ENCODE results near the gene ZNF423. TPM values are rescaled to one million over a fixed set of nuclear protein-coding genes. Genes with fewer than 3 reads are reported as not detected.
"Not testable (repeated sequence)": the region's sequence is repeated elsewhere in the genome, so short reads cannot be mapped to it uniquely, and the experiment has no call there.

ZNF423 gene
- total RNA-seq, 2 experiments from 2014 or later = not detected

- H3K4me1 Mint-ChIP-seq (ENCODE audit: low read depth); H3K4me3 Mint-ChIP-seq; POLR2A ChIA-PET; DNase-seq; H3K36me3 Mint-ChIP-seq; CTCF ChIA-PET; H3K27ac Mint-ChIP-seq; intact Hi-C loops (cut with micrococcal nuclease); H3K9me3 Mint-ChIP-seq; H3K27me3 Mint-ChIP-seq: not testable (repeated sequence)
Measured at GRCh38 chr16:49677661-49678060, 178.3 kb downstream of the ZNF423 start.

- no peaks in the 10 kb centered on the region for H3K9me3 Mint-ChIP-seq
- DNase-seq = no peak
- ChIA-PET POLR2A (no interaction called here), CTCF (no interaction called here)
- no peak overlapping the region for H3K4me3 Mint-ChIP-seq
- intact Hi-C loops (cut with micrococcal nuclease) = no loop called here
- H3K27ac Mint-ChIP-seq = no peak overlapping the region
- no peaks in the 10 kb centered on the region for H3K36me3 Mint-ChIP-seq
- H3K4me1 Mint-ChIP-seq (ENCODE audit: low read depth) = no peaks in the 10 kb centered on the region
- no peaks in the 10 kb centered on the region for H3K27me3 Mint-ChIP-seq
Measured at GRCh38 chr16:49675413-49675812, 180.5 kb downstream of the ZNF423 start.

- POLR2A ChIA-PET = no interaction called here
- intact Hi-C loops (cut with micrococcal nuclease) = no loop called here
- no peaks in the 10 kb centered on the region for H3K9me3 Mint-ChIP-seq
- no peaks in the 10 kb centered on the region for H3K36me3 Mint-ChIP-seq
- H3K27me3 Mint-ChIP-seq = no peaks in the 10 kb centered on the region
- no peak for DNase-seq
- no peaks in the 10 kb centered on the region for H3K4me1 Mint-ChIP-seq (ENCODE audit: low read depth)
- CTCF ChIA-PET = no interaction called here
- no peak overlapping the region for H3K4me3 Mint-ChIP-seq
- H3K27ac Mint-ChIP-seq = no peak overlapping the region
Measured at GRCh38 chr16:49674990-49675389, 180.9 kb downstream of the ZNF423 start.

- no peaks in the 10 kb centered on the region for H3K36me3 Mint-ChIP-seq
- no peak for DNase-seq
- CTCF ChIA-PET = no interaction called here
- no peak overlapping the region for H3K4me3 Mint-ChIP-seq
- H3K27ac Mint-ChIP-seq = no peak overlapping the region
- H3K4me1 Mint-ChIP-seq (ENCODE audit: low read depth) = no peaks in the 10 kb centered on the region
- POLR2A ChIA-PET = no interaction called here
- H3K27me3 Mint-ChIP-seq = no peaks in the 10 kb centered on the region
- H3K9me3 Mint-ChIP-seq = no peaks in the 10 kb centered on the region
- intact Hi-C loops (cut with micrococcal nuclease) = no loop called here
Measured at GRCh38 chr16:49674351-49674851, 181.5 kb downstream of the ZNF423 start.

GRCh38 chr16:49673442-49673841, 182.5 kb downstream of the ZNF423 start:
- intact Hi-C loops (cut with micrococcal nuclease) = no loop called here
- no peak for DNase-seq
- H3K36me3 Mint-ChIP-seq = no peaks in the 10 kb centered on the region
- ChIA-PET POLR2A (no interaction called here), CTCF (no interaction called here)
- H3K27me3 Mint-ChIP-seq = no peaks in the 10 kb centered on the region
- no peak overlapping the region for H3K4me3 Mint-ChIP-seq
- no peaks in the 10 kb centered on the region for H3K9me3 Mint-ChIP-seq
- no peaks in the 10 kb centered on the region for H3K4me1 Mint-ChIP-seq (ENCODE audit: low read depth)
- H3K27ac Mint-ChIP-seq = no peak overlapping the region

GRCh38 chr16:49672753-49673152, 183.2 kb downstream of the ZNF423 start:
- no peaks in the 10 kb centered on the region for H3K36me3 Mint-ChIP-seq
- H3K27ac Mint-ChIP-seq = no peak overlapping the region
- intact Hi-C loops (cut with micrococcal nuclease) = no loop called here
- no peaks in the 10 kb centered on the region for H3K27me3 Mint-ChIP-seq
- no peaks in the 10 kb centered on the region for H3K9me3 Mint-ChIP-seq
- CTCF ChIA-PET = no interaction called here
- POLR2A ChIA-PET = no interaction called here
- no peak for DNase-seq
- H3K4me1 Mint-ChIP-seq (ENCODE audit: low read depth) = no peaks in the 10 kb centered on the region
- H3K4me3 Mint-ChIP-seq = no peak overlapping the region

GRCh38 chr16:49671333-49671732, 184.6 kb downstream of the ZNF423 start:
- H3K9me3 Mint-ChIP-seq = no peaks in the 10 kb centered on the region
- no peaks in the 10 kb centered on the region for H3K27me3 Mint-ChIP-seq
- DNase-seq = no peak
- H3K36me3 Mint-ChIP-seq = no peaks in the 10 kb centered on the region
- ChIA-PET POLR2A (no interaction called here), CTCF (no interaction called here)
- H3K4me1 Mint-ChIP-seq (ENCODE audit: low read depth) = no peaks in the 10 kb centered on the region
- no peak overlapping the region for H3K27ac Mint-ChIP-seq
- no peak overlapping the region for H3K4me3 Mint-ChIP-seq
- intact Hi-C loops (cut with micrococcal nuclease) = no loop called here

GRCh38 chr16:49670627-49671026, 185.3 kb downstream of the ZNF423 start:
- intact Hi-C loops (cut with micrococcal nuclease) = no loop called here
- H3K4me1 Mint-ChIP-seq (ENCODE audit: low read depth) = no peaks in the 10 kb centered on the region
- H3K9me3 Mint-ChIP-seq = no peaks in the 10 kb centered on the region
- no peaks in the 10 kb centered on the region for H3K27me3 Mint-ChIP-seq
- no peak for DNase-seq
- POLR2A ChIA-PET = no interaction called here
- H3K27ac Mint-ChIP-seq = no peak overlapping the region
- no peak overlapping the region for H3K4me3 Mint-ChIP-seq
- CTCF ChIA-PET = no interaction called here
- no peaks in the 10 kb centered on the region for H3K36me3 Mint-ChIP-seq

- no peaks in the 10 kb centered on the region for H3K27me3 Mint-ChIP-seq
- CTCF ChIA-PET = no interaction called here
- H3K4me1 Mint-ChIP-seq (ENCODE audit: low read depth) = no peaks in the 10 kb centered on the region
Measured at GRCh38 chr16:49665482-49666230, 190.3 kb downstream of the ZNF423 start.

GRCh38 chr16:49664221-49665215, 191.4 kb downstream of the ZNF423 start:
- DNase-seq = no peak
- Mint-ChIP-seq H3K27me3 (no peaks in the 10 kb centered on the region), H3K4me3 (no peak overlapping the region), H3K9me3 (no peaks in the 10 kb centered on the region), H3K36me3 (no peaks in the 10 kb centered on the region), H3K27ac (no peak overlapping the region), H3K4me1 (ENCODE audit: low read depth) (no peaks in the 10 kb centered on the region)
- POLR2A ChIA-PET = no interaction called here
- intact Hi-C loops (cut with micrococcal nuclease) = no loop called here
- CTCF ChIA-PET = no interaction called here

More at GRCh38 chr16:49665482-49666230, 190.3 kb downstream of the ZNF423 start:
- no peaks in the 10 kb centered on the region for H3K9me3 Mint-ChIP-seq
- H3K27ac Mint-ChIP-seq = no peak overlapping the region
- no peak overlapping the region for H3K4me3 Mint-ChIP-seq
- no peaks in the 10 kb centered on the region for H3K36me3 Mint-ChIP-seq
- POLR2A ChIA-PET = no interaction called here
- intact Hi-C loops (cut with micrococcal nuclease) = no loop called here
- no peak for DNase-seq

- Mint-ChIP-seq H3K9me3 (no peaks in the 10 kb centered on the region), H3K27ac (no peak overlapping the region), H3K4me1 (ENCODE audit: low read depth) (no peaks in the 10 kb centered on the region), H3K36me3 (no peaks in the 10 kb centered on the region), H3K4me3 (no peak overlapping the region), H3K27me3 (no peaks in the 10 kb centered on the region)
- ChIA-PET POLR2A (no interaction called here), CTCF (no interaction called here)
- intact Hi-C loops (cut with micrococcal nuclease) = no loop called here
- DNase-seq = no peak
Measured at GRCh38 chr16:49663081-49664065, 192.5 kb downstream of the ZNF423 start.

- H3K4me3 Mint-ChIP-seq = no peak overlapping the region
- DNase-seq = no peak
Measured at GRCh38 chr16:49662569-49662968, 193.3 kb downstream of the ZNF423 start.

More at GRCh38 chr16:49662569-49662968, 193.3 kb downstream of the ZNF423 start:
- no peaks in the 10 kb centered on the region for H3K36me3 Mint-ChIP-seq
- intact Hi-C loops (cut with micrococcal nuclease) = no loop called here
- H3K27ac Mint-ChIP-seq = no peak overlapping the region
- POLR2A ChIA-PET = no interaction called here
- H3K4me1 Mint-ChIP-seq (ENCODE audit: low read depth) = no peaks in the 10 kb centered on the region
- CTCF ChIA-PET = no interaction called here
- no peaks in the 10 kb centered on the region for H3K9me3 Mint-ChIP-seq
- no peaks in the 10 kb centered on the region for H3K27me3 Mint-ChIP-seq

All from activated CD4-positive, alpha-beta memory T cell treated with anti-CD3 and anti-CD28 coated beads for 36 hours (primary cell).